Caco-2 (cell line): ENCODE data around the gene CHIC2. TPM values are rescaled to one million over a fixed set of nuclear protein-coding genes. Genes with fewer than 3 reads are reported as not detected.

Experiments
- BruUV-seq: library from RNA; stranded (reverse); fragments of 400-500 nt; replicated peaks from 2 replicates; lab custom pipeline; 2021; lab: Mats Ljungman, UMichigan
- CTCF ChIA-PET: fragments of 300-600 bp; sonication (Branson Sonifier 250); formaldehyde crosslinking; loops from one replicate; lab custom pipeline; 2022; ENCODE audit warnings: antibody characterized with exemption; lab: Charles Lee
- POLR2A ChIA-PET: fragments of 300-600 bp; sonication (Branson Sonifier 250); formaldehyde crosslinking; loops from one replicate; lab custom pipeline; 2022; ENCODE audit warnings: antibody characterized with exemption; lab: Charles Lee
- DNase-seq, 2 experiments: peaks; one replicate each; pipeline versions ENCODE4 v3.0.0 to v3.0.0-alpha.2; 2020 to 2022
- H3K27me3 ChIP-seq: replicated peaks from 2 replicates; pipeline ENCODE4 v1.6.0; 2011; ENCODE audit warnings: low read length; ENCODE audit not compliant: control insufficient read depth, insufficient read depth
- H3K36me3 ChIP-seq: 2 replicates; pipeline ENCODE4 v1.5.1; 2011; ENCODE audit warnings: low read length; ENCODE audit not compliant: control insufficient read depth, insufficient read depth
- H3K4me1 ChIP-seq: fragments of 250-450 bp; sonication (Bioruptor Pico); 2 replicates; pipeline ENCODE4 v1.5.1; 2020; ENCODE audit warnings: mild to moderate bottlenecking
- H3K4me3 ChIP-seq: 2 replicates; pipeline ENCODE4 v1.5.1; 2011; ENCODE audit warnings: low read depth, mild to moderate bottlenecking, control low read depth, low read length
- H3K9me3 ChIP-seq: fragments of 250-450 bp; sonication (Bioruptor Pico); 2 replicates; pipeline ENCODE4 v1.5.1; 2020; ENCODE audit warnings: mild to moderate bottlenecking, moderate library complexity
- H3K27ac Mint-ChIP-seq: one replicate; pipeline ENCODE4 v1.8.0; 2022; ENCODE audit warnings: mixed read lengths; ENCODE audit not compliant: unreplicated experiment
- H3K27me3 Mint-ChIP-seq: one replicate; pipeline ENCODE4 v1.8.0; 2022; ENCODE audit warnings: mixed read lengths; ENCODE audit not compliant: insufficient read depth, unreplicated experiment
- H3K36me3 Mint-ChIP-seq: one replicate; pipeline ENCODE4 v1.8.0; 2022; ENCODE audit warnings: mild to moderate bottlenecking, mixed read lengths; ENCODE audit not compliant: insufficient read depth, unreplicated experiment
- H3K4me1 Mint-ChIP-seq: one replicate; pipeline ENCODE4 v1.8.0; 2022; ENCODE audit warnings: low read depth, mixed read lengths; ENCODE audit not compliant: unreplicated experiment
- H3K4me3 Mint-ChIP-seq: one replicate; pipeline ENCODE4 v1.8.0; 2022; ENCODE audit warnings: mild to moderate bottlenecking, moderate library complexity, mixed read lengths; ENCODE audit not compliant: unreplicated experiment
- H3K9me3 Mint-ChIP-seq: one replicate; pipeline ENCODE4 v1.8.0; 2022; ENCODE audit warnings: mixed read lengths; ENCODE audit not compliant: unreplicated experiment
- intact Hi-C: fragments of 100-400 bp; cut with micrococcal nuclease; formaldehyde crosslinking; loops from one replicate; pipeline ENCODE4 v1.10.0; 2022; ENCODE audit not compliant: unreplicated experiment
- total RNA-seq: library from RNA; stranded (reverse); gene quantifications from 2 replicates; pipeline ENCODE4 v1.2.3, GENCODE V29; 2022
- TF ChIP-seq, protein P1 (sequence below), 2 experiments: fragments of 200-600 bp in 1 of 2; IDR thresholded peaks; 1 replicate in 1 of 2; 2 replicates in 1 of 2; pipeline versions ENCODE4 v1.5.1 to v1.8.0; 2011 to 2022; ENCODE audit warnings: antibody characterized with exemption in 1 of 2, control low read depth in 1 of 2, inconsistent platforms in 1 of 2, low read depth in 1 of 2, low read length in 1 of 2, mild to moderate bottlenecking in 1 of 2, moderate library complexity in 1 of 2; ENCODE audit not compliant: insufficient read depth in 1 of 2, severe bottlenecking in 1 of 2, unreplicated experiment in 1 of 2

Gene CHIC2
- total RNA-seq, 1 experiment from 2014 or later, result 30.0 TPM

DNA sequence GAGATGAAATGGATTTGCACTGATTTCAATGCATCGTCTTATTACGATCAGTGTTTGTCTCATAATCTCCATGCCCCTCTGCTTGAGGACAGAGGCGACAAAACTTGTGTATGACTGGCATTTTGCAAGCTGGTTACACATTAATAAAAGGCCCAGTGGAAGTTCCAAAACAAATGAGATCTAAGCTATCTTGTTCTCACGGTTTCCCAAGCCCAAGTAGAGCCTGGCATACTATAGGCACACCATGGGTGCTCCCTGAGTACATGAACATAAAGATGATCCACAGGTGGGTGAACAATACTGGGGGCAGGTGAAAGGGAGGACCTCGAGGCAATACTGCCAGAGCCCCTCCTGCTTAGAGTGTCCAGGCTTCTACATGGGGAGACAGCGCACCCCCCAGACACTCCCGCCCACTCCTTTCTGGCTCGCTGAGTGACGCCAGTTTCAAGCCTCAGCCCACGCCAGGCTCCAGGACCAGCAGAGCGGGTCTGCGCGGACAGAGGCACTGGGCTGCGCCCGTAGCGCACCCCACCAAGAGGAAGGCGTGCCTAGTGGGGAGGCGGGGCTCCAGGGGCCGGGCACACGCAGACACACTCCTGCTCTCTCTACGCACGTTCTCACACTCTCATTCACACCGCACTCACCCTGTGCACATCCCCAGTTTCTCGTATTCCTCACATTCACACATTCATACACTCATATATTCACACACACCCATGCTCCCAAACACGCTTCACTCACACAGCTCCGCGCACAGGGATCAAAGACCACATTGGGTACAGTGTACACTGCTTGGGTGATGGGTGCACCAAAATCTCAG is 26.6 kb upstream of the CHIC2 start:
- Histone ChIP-seq H3K36me3 (no peaks in the 10 kb centered on the region), H3K27me3 (no peaks in the 10 kb centered on the region), H3K4me3 (peak overlapping the region; percentile 51), H3K4me1 (0 out of 2 replicates have a peak, but pooled peaks cover 4% of the 10 kb centered on the region), H3K9me3 (no peaks in the 10 kb centered on the region)
- Mint-ChIP-seq H3K4me1 (peaks cover 10% of the 10 kb centered on the region), H3K36me3 (no peaks in the 10 kb centered on the region), H3K27me3 (no peaks in the 10 kb centered on the region), H3K9me3 (no peaks in the 10 kb centered on the region), H3K4me3 (peak overlapping the region; percentile 80), H3K27ac (peak overlapping the region; percentile 75)
- DNase-seq, result peak in 1 of 2 experiments; percentile 32
- POLR2A ChIA-PET, result no interaction called here
- TF ChIP-seq, protein P1, sequence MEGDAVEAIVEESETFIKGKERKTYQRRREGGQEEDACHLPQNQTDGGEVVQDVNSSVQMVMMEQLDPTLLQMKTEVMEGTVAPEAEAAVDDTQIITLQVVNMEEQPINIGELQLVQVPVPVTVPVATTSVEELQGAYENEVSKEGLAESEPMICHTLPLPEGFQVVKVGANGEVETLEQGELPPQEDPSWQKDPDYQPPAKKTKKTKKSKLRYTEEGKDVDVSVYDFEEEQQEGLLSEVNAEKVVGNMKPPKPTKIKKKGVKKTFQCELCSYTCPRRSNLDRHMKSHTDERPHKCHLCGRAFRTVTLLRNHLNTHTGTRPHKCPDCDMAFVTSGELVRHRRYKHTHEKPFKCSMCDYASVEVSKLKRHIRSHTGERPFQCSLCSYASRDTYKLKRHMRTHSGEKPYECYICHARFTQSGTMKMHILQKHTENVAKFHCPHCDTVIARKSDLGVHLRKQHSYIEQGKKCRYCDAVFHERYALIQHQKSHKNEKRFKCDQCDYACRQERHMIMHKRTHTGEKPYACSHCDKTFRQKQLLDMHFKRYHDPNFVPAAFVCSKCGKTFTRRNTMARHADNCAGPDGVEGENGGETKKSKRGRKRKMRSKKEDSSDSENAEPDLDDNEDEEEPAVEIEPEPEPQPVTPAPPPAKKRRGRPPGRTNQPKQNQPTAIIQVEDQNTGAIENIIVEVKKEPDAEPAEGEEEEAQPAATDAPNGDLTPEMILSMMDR (IDR thresholded peaks at IDR 0.05; ENCODE audit: insufficient read depth in 1 of 2, low read depth in 1 of 2, low read length in 1 of 2, severe bottlenecking in 1 of 2, unreplicated experiment in 1 of 2), result no peak
- TSS peak; percentile 16 for BruUV-seq
- CTCF ChIA-PET, result no interaction called here
- intact Hi-C loops, result loop anchor here (5.0 kb wide), 1 partner anchor 126 kb away; no protein-coding TSS in a partner anchor

DNA sequence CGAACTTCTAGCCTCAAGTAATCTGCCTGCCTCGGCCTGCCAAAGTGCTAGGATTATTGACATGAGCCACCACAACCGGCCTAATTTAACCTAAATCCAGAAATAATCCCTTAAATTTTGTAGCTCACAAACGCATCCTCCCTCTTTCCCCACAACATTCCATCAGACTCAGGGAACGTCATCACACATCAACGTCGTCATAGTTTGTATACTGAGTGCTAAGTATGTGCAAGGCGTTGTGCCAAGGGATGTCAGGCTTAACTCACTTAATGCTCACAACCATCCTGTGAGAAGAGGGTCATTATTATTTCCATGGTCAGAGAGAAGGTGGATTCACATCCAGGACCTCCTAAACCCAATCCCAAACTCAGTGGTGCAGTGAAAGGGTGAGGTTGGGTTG is 26.0 kb upstream of the CHIC2 start:
- Mint-ChIP-seq H3K27ac (no peak overlapping the region), H3K4me1 (peaks cover 10% of the 10 kb centered on the region), H3K36me3 (no peaks in the 10 kb centered on the region), H3K9me3 (no peaks in the 10 kb centered on the region), H3K27me3 (no peaks in the 10 kb centered on the region), H3K4me3 (no peak overlapping the region)
- H3K36me3 ChIP-seq, result no peaks in the 10 kb centered on the region
- DNase-seq, result no peak
- POLR2A ChIA-PET, result no interaction called here
- TF ChIP-seq, protein P1 (IDR thresholded peaks at IDR 0.05; ENCODE audit: insufficient read depth in 1 of 2, low read depth in 1 of 2, low read length in 1 of 2, severe bottlenecking in 1 of 2, unreplicated experiment in 1 of 2), result no peak
- CTCF ChIA-PET, result no interaction called here
- 0 out of 2 replicates have a peak, but pooled peaks cover 4% of the 10 kb centered on the region for H3K4me1 ChIP-seq
- no peak overlapping the region for H3K4me3 ChIP-seq
- no peaks in the 10 kb centered on the region for H3K9me3 ChIP-seq
- no TSS peak for BruUV-seq
- H3K27me3 ChIP-seq, result no peaks in the 10 kb centered on the region
- intact Hi-C loops, result loop anchor here (5.0 kb wide), 1 partner anchor 127 kb away; no protein-coding TSS in a partner anchor

GRCh38 chr4:54089875-54090274 is 25.5 kb upstream of the CHIC2 start:
- no peaks in the 10 kb centered on the region for H3K36me3 ChIP-seq
- no TSS peak for BruUV-seq

More at GRCh38 chr4:54089875-54090274, 25.5 kb upstream of the CHIC2 start:
- Histone ChIP-seq H3K9me3 (no peaks in the 10 kb centered on the region), H3K4me3 (no peak overlapping the region), H3K4me1 (0 out of 2 replicates have a peak, but pooled peaks cover 4% of the 10 kb centered on the region), H3K27me3 (no peaks in the 10 kb centered on the region)
- no peak for DNase-seq
- Mint-ChIP-seq H3K27me3 (no peaks in the 10 kb centered on the region), H3K4me3 (no peak overlapping the region), H3K9me3 (no peaks in the 10 kb centered on the region), H3K4me1 (peaks cover 10% of the 10 kb centered on the region), H3K27ac (no peak overlapping the region), H3K36me3 (no peaks in the 10 kb centered on the region)
- ChIA-PET CTCF (no interaction called here), POLR2A (no interaction called here)
- TF ChIP-seq, protein P1 (IDR thresholded peaks at IDR 0.05; ENCODE audit: insufficient read depth in 1 of 2, low read depth in 1 of 2, low read length in 1 of 2, severe bottlenecking in 1 of 2, unreplicated experiment in 1 of 2), result no peak
- intact Hi-C loops, result loop anchor here (5.0 kb wide), 1 partner anchor 127 kb away; no protein-coding TSS in a partner anchor
